DND-41 (cell line): ENCODE measurements around the gene NR1H3.

ENCODE experiments used
- ATAC-seq: fragments of 200-7000 bp; cut with Tn5 transposase; 3 replicates; pipeline ENCODE4 v1.9.1; 2021; ENCODE audit warnings: low read depth; ENCODE audit not compliant: insufficient read depth
- DNase-seq: peaks from one replicate; pipeline ENCODE4 v3.0.0-alpha.2; 2020
- H2AFZ ChIP-seq: 2 replicates; pipeline ENCODE4 v1.6.0; 2012; ENCODE audit warnings: low read depth, low read length
- H3K27ac ChIP-seq: 2 replicates; pipeline ENCODE4 v1.5.1; 2012; ENCODE audit warnings: low read length, inconsistent platforms
- H3K27me3 ChIP-seq: fragments of 200-600 bp; sonication (generic); 2 replicates; pipeline ENCODE4 v1.6.0; 2012; ENCODE audit warnings: low read length, mild to moderate bottlenecking, inconsistent platforms; ENCODE audit not compliant: insufficient read depth, poor library complexity
- H3K36me3 ChIP-seq: 2 replicates; pipeline ENCODE4 v1.5.1; 2012; ENCODE audit warnings: low read length, inconsistent platforms; ENCODE audit not compliant: insufficient read depth
- H3K4me1 ChIP-seq: 2 replicates; pipeline ENCODE4 v1.5.1; 2012; ENCODE audit warnings: mild to moderate bottlenecking, low read length; ENCODE audit not compliant: insufficient read depth
- H3K4me2 ChIP-seq: 2 replicates; pipeline ENCODE4 v1.6.0; 2012; ENCODE audit warnings: mild to moderate bottlenecking, moderate library complexity, low read length, inconsistent platforms; ENCODE audit not compliant: insufficient read depth
- H3K4me3 ChIP-seq, 2 experiments: fragments of 200-600 bp in 1 of 2; shearing (Covaris generic) in 1 of 2; 2 replicates each; pipeline ENCODE4 v1.5.1; 2012 to 2016; ENCODE audit warnings: inconsistent platforms in 2 of 2, low read length in 2 of 2, mild to moderate bottlenecking in 2 of 2, low read depth in 1 of 2, moderate library complexity in 1 of 2
- H3K79me2 ChIP-seq: 2 replicates; pipeline ENCODE4 v1.6.0; 2012; ENCODE audit warnings: low read length, inconsistent platforms; ENCODE audit not compliant: insufficient read depth
- H3K9ac ChIP-seq: 2 replicates; pipeline ENCODE4 v1.6.0; 2012; ENCODE audit warnings: low read depth, mild to moderate bottlenecking, inconsistent platforms, low read length, moderate library complexity
- H3K9me3 ChIP-seq: 2 replicates; pipeline ENCODE4 v1.5.1; 2012; ENCODE audit warnings: low read length, moderate library complexity, mild to moderate bottlenecking, inconsistent platforms; ENCODE audit not compliant: insufficient read depth, severe bottlenecking
- H4K20me1 ChIP-seq: 2 replicates; pipeline ENCODE4 v1.6.0; 2012; ENCODE audit warnings: low read length; ENCODE audit not compliant: insufficient read depth
- CTCF ChIP-seq: IDR thresholded peaks from 2 replicates; pipeline ENCODE4 v1.5.1; 2012; ENCODE audit warnings: borderline replicate concordance, low read length, moderate library complexity, mild to moderate bottlenecking; ENCODE audit not compliant: poor library complexity, severe bottlenecking; ENCODE audit errors: extremely low read depth
- EZH2 ChIP-seq: IDR thresholded peaks from 3 replicates; pipeline ENCODE4 v1.6.1; 2012; ENCODE audit warnings: borderline replicate concordance, low read depth, mild to moderate bottlenecking, moderate library complexity, low read length, inconsistent platforms; ENCODE audit not compliant: severe bottlenecking

Gene NR1H3

GRCh38 chr11:47260366-47260765 is 2.6 kb downstream of the NR1H3 start:
- Histone ChIP-seq H3K4me1 (peaks cover 8% of the 10 kb centered on the region), H3K36me3 (no peaks in the 10 kb centered on the region), H3K9me3 (no peaks in the 10 kb centered on the region), H2AFZ (no peak overlapping the region), H3K4me3 (no peak overlapping the region), H3K27ac (no peak overlapping the region), H3K27me3 (no peaks in the 10 kb centered on the region), H3K9ac (no peak overlapping the region), H3K4me2 (no peak overlapping the region), H3K79me2 (no peaks in the 10 kb centered on the region), H4K20me1 (no peaks in the 10 kb centered on the region)
- DNase-seq: no peak
- ATAC-seq: no peak
- TF ChIP-seq CTCF: no peak
- TF ChIP-seq EZH2: no peak

GRCh38 chr11:47261291-47261800 is 3.5 kb downstream of the NR1H3 start:
- no peak for ATAC-seq
- Histone ChIP-seq H3K9me3 (no peaks in the 10 kb centered on the region), H3K79me2 (no peaks in the 10 kb centered on the region), H3K4me3 (no peak overlapping the region), H3K4me1 (peaks cover 10% of the 10 kb centered on the region), H3K27ac (no peak overlapping the region), H2AFZ (no peak overlapping the region), H3K4me2 (no peak overlapping the region), H3K27me3 (no peaks in the 10 kb centered on the region), H4K20me1 (no peaks in the 10 kb centered on the region), H3K36me3 (no peaks in the 10 kb centered on the region), H3K9ac (no peak overlapping the region)
- no peak for TF ChIP-seq EZH2
- no peak for TF ChIP-seq CTCF
- DNase-seq: no peak

GRCh38 chr11:47264119-47264518 is 6.3 kb downstream of the NR1H3 start:
- no peaks in the 10 kb centered on the region for H3K36me3 ChIP-seq
- no peak overlapping the region for H3K27ac ChIP-seq
- peaks cover 21% of the 10 kb centered on the region for H3K4me1 ChIP-seq
- H3K4me3 ChIP-seq: no peak overlapping the region
- H4K20me1 ChIP-seq: no peaks in the 10 kb centered on the region
- no peak overlapping the region for H3K9ac ChIP-seq
- no peaks in the 10 kb centered on the region for H3K27me3 ChIP-seq
- DNase-seq (no peak), ATAC-seq (no peak)
- no peak overlapping the region for H2AFZ ChIP-seq
- no peaks in the 10 kb centered on the region for H3K79me2 ChIP-seq
- no peak overlapping the region for H3K4me2 ChIP-seq
- TF ChIP-seq EZH2: no peak
- TF ChIP-seq CTCF: no peak
- no peaks in the 10 kb centered on the region for H3K9me3 ChIP-seq

GRCh38 chr11:47264521-47264920 is 6.7 kb downstream of the NR1H3 start:
- DNase-seq (no peak), ATAC-seq (no peak)
- Histone ChIP-seq H3K27ac (no peak overlapping the region), H3K4me2 (no peak overlapping the region), H4K20me1 (no peaks in the 10 kb centered on the region), H2AFZ (no peak overlapping the region), H3K9ac (no peak overlapping the region), H3K4me3 (no peak overlapping the region), H3K79me2 (no peaks in the 10 kb centered on the region), H3K4me1 (peaks cover 24% of the 10 kb centered on the region), H3K36me3 (no peaks in the 10 kb centered on the region), H3K27me3 (no peaks in the 10 kb centered on the region), H3K9me3 (no peaks in the 10 kb centered on the region)
- no peak for TF ChIP-seq CTCF
- no peak for TF ChIP-seq EZH2
